ENCODE data around the gene ZNF138.

Gene ZNF138

DNA sequence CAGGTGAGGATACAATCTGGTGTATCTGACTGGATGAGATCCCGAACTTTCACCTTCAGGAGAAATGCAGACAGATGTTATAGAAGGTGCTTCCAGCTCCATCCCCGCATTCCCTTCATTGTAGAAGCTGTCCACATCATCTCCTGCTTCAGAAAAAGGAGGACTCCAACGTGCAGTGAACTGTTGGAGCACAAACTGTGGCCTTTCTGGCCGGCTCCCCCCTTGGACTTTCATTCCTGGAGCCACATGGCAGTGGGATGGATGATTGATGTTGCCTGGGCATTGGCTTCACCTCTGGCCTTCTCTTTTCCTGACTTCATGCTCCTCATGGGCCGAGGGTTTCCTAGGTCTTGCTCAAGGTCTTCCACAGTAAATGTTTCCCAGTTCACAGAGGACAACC is 79.3 kb downstream of the ZNF138 start:
- DNase-seq, result no peak
- Histone ChIP-seq H3K27me3 (ENCODE audit: control insufficient read depth in 1 of 2, insufficient read depth in 1 of 2, low read length in 2 of 2) (peaks cover 0 to 15% of the 10 kb centered on the region in 2 experiments), H3K9me3 (ENCODE audit: control insufficient read depth, low read length) (peaks cover 13% of the 10 kb centered on the region), H2BK5ac (ENCODE audit: low read depth, low read length, poor library complexity, severe bottlenecking) (no peak overlapping the region), H3K4me1 (ENCODE audit: control insufficient read depth, insufficient read depth, low read depth, low read length) (no peaks in the 10 kb centered on the region), H4K8ac (ENCODE audit: low read length) (no peak overlapping the region), H3K4ac (ENCODE audit: low read depth in 1 of 2, low read length in 2 of 2) (no peak overlapping the region), H3K4me3 (ENCODE audit: insufficient read depth in 1 of 2, low read depth in 1 of 2, low read length in 2 of 2) (no peak overlapping the region), H3K9ac (ENCODE audit: low read length) (no peak overlapping the region), H3K4me2 (ENCODE audit: low read length, poor library complexity, severe bottlenecking) (no peak overlapping the region), H3K36me3 (ENCODE audit: control insufficient read depth in 1 of 2, insufficient read depth in 2 of 2, low read depth in 1 of 2, low read length in 2 of 2) (no peaks in the 10 kb centered on the region), H3K79me1 (replicated peaks; ENCODE audit: low read length, poor library complexity, severe bottlenecking) (no peaks in the 10 kb centered on the region), H4K91ac (ENCODE audit: low read length) (no peak overlapping the region), H2AFZ (ENCODE audit: low read depth, low read length) (no peak overlapping the region), H2AK5ac (ENCODE audit: low read length, severe bottlenecking) (no peak overlapping the region), H2BK15ac (ENCODE audit: low read depth, poor library complexity, severe bottlenecking) (no peak overlapping the region), H3K23ac (ENCODE audit: low read length in 2 of 2) (no peak overlapping the region), H2BK12ac (ENCODE audit: low read length in 2 of 2) (no peak overlapping the region), H3K27ac (ENCODE audit: low read length, poor library complexity, severe bottlenecking) (no peak overlapping the region), H3K14ac (ENCODE audit: low read length in 2 of 2) (no peak overlapping the region), H3K18ac (ENCODE audit: low read depth in 1 of 2, low read length in 2 of 2) (no peak overlapping the region), H2BK120ac (ENCODE audit: low read depth, low read length) (no peak overlapping the region)
- 53% methylated on average over 5 of the region's 5 CpGs for WGBS

DNA sequence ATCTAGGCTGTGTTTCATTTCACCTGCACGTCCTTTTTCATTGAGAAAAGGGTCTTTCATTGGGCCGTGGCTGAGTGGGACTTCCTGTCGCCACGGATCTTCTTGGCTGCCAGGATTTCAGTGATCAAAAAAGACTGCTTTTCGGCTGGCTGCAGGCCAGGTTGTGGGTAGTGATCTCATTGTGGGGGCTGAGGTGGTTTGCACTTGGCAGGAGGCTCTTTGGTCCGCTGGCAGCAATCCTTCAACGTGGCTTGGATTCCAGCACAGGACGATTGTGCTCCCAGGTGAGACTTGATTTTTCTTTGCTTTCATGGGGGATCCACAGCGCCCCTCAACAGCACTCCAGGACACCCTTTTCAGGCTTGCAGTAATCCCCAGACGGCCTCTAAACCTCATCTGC is 79.9 kb downstream of the ZNF138 start:
- Histone ChIP-seq H3K23ac (ENCODE audit: low read length in 2 of 2) (no peak overlapping the region), H3K4me3 (ENCODE audit: insufficient read depth in 1 of 2, low read depth in 1 of 2, low read length in 2 of 2) (no peak overlapping the region), H2AK5ac (ENCODE audit: low read length, severe bottlenecking) (no peak overlapping the region), H3K9me3 (ENCODE audit: control insufficient read depth, low read length) (peaks cover 13% of the 10 kb centered on the region), H2BK12ac (ENCODE audit: low read length in 2 of 2) (no peak overlapping the region), H4K91ac (ENCODE audit: low read length) (no peak overlapping the region), H3K27ac (ENCODE audit: low read length, poor library complexity, severe bottlenecking) (no peak overlapping the region), H2AFZ (ENCODE audit: low read depth, low read length) (no peak overlapping the region), H2BK15ac (ENCODE audit: low read depth, poor library complexity, severe bottlenecking) (no peak overlapping the region), H3K14ac (ENCODE audit: low read length in 2 of 2) (no peak overlapping the region), H3K79me1 (replicated peaks; ENCODE audit: low read length, poor library complexity, severe bottlenecking) (no peaks in the 10 kb centered on the region), H3K18ac (ENCODE audit: low read depth in 1 of 2, low read length in 2 of 2) (no peak overlapping the region), H2BK5ac (ENCODE audit: low read depth, low read length, poor library complexity, severe bottlenecking) (no peak overlapping the region), H3K9ac (ENCODE audit: low read length) (no peak overlapping the region), H3K4ac (ENCODE audit: low read depth in 1 of 2, low read length in 2 of 2) (no peak overlapping the region), H3K4me1 (ENCODE audit: control insufficient read depth, insufficient read depth, low read depth, low read length) (no peaks in the 10 kb centered on the region), H2BK120ac (ENCODE audit: low read depth, low read length) (no peak overlapping the region), H4K8ac (ENCODE audit: low read length) (no peak overlapping the region), H3K4me2 (ENCODE audit: low read length, poor library complexity, severe bottlenecking) (no peak overlapping the region), H3K27me3 (ENCODE audit: control insufficient read depth in 1 of 2, insufficient read depth in 1 of 2, low read length in 2 of 2) (peaks cover 0 to 15% of the 10 kb centered on the region in 2 experiments), H3K36me3 (ENCODE audit: control insufficient read depth in 1 of 2, insufficient read depth in 2 of 2, low read depth in 1 of 2, low read length in 2 of 2) (no peaks in the 10 kb centered on the region)
- 68% methylated on average over 10 of the region's 10 CpGs for WGBS
- DNase-seq, result no peak

DNA sequence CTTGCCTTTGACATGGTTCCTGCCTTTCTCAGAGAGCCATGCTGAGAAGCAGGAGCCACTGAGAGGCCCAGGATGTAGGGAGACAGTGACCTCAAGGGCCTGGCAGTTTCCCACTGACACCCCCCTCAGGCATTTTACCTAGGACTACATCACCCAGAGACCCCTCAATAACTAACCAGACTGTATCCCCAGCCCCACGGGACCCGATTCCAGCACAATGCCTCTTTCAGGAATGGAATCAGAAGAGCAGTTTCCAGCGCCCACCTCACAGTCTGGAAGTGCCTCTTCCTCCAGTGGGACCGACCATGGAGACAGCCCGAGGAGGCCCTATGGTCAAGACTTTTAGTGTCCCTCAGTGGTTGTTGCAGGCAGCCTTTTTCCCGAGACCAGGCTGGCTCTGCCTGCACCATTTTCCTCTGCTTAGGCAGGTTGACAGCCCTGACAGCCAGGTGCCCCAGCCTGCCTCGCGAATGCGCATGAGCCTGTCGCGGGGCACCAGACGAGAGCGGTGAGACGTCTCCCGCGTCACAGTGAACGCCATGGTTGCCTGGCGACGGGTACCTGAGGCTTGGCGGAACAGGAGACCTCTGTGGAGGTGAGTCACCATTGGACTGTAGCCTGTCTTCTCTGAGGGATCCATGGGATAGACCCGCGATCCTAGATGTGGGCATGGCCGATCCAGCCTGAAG is 80.5 kb downstream of the ZNF138 start:
- Histone ChIP-seq H3K4me3 (ENCODE audit: insufficient read depth in 1 of 2, low read depth in 1 of 2, low read length in 2 of 2) (no peak overlapping the region), H3K27ac (ENCODE audit: low read length, poor library complexity, severe bottlenecking) (no peak overlapping the region), H2BK15ac (ENCODE audit: low read depth, poor library complexity, severe bottlenecking) (no peak overlapping the region), H2AFZ (ENCODE audit: low read depth, low read length) (no peak overlapping the region), H3K79me1 (replicated peaks; ENCODE audit: low read length, poor library complexity, severe bottlenecking) (no peaks in the 10 kb centered on the region), H4K91ac (ENCODE audit: low read length) (no peak overlapping the region), H3K27me3 (ENCODE audit: control insufficient read depth in 1 of 2, insufficient read depth in 1 of 2, low read length in 2 of 2) (peaks cover 0 to 15% of the 10 kb centered on the region in 2 experiments), H2BK120ac (ENCODE audit: low read depth, low read length) (no peak overlapping the region), H2AK5ac (ENCODE audit: low read length, severe bottlenecking) (no peak overlapping the region), H2BK5ac (ENCODE audit: low read depth, low read length, poor library complexity, severe bottlenecking) (no peak overlapping the region), H3K14ac (ENCODE audit: low read length in 2 of 2) (no peak overlapping the region), H3K23ac (ENCODE audit: low read length in 2 of 2) (no peak overlapping the region), H3K9me3 (ENCODE audit: control insufficient read depth, low read length) (peaks cover 13% of the 10 kb centered on the region), H3K4me2 (ENCODE audit: low read length, poor library complexity, severe bottlenecking) (no peak overlapping the region), H3K18ac (ENCODE audit: low read depth in 1 of 2, low read length in 2 of 2) (no peak overlapping the region), H3K9ac (ENCODE audit: low read length) (no peak overlapping the region), H4K8ac (ENCODE audit: low read length) (no peak overlapping the region), H3K4me1 (ENCODE audit: control insufficient read depth, insufficient read depth, low read depth, low read length) (no peaks in the 10 kb centered on the region), H3K4ac (ENCODE audit: low read depth in 1 of 2, low read length in 2 of 2) (no peak overlapping the region), H2BK12ac (ENCODE audit: low read length in 2 of 2) (no peak overlapping the region), H3K36me3 (ENCODE audit: control insufficient read depth in 1 of 2, insufficient read depth in 2 of 2, low read depth in 1 of 2, low read length in 2 of 2) (no peaks in the 10 kb centered on the region)
- no peak for DNase-seq
- 86% methylated on average over 23 of the region's 23 CpGs for WGBS

DNA sequence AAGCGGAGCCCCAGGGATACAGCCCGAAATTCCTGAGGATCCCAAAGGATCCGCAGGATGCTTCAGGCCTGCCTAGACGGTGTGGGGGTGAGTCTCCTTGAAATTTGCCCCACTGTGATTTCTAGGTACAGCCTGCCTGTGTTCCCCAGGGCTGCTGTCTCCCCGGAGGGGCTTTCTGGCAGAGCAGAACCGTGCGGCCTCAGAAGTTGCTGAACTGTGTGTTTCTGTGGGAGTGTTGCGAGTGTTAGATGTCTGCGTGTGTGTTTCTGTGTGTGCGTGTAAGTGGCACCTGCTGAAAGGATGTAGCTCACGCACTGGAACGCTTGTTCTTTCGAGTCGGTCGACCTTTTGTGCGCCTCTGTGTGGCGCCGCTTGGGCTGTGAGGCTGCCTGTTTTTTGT is 81.0 kb downstream of the ZNF138 start:
- H3K4me1 ChIP-seq (ENCODE audit: control insufficient read depth, insufficient read depth, low read depth, low read length), result no peaks in the 10 kb centered on the region
- H3K27me3 ChIP-seq (ENCODE audit: control insufficient read depth in 1 of 2, insufficient read depth in 1 of 2, low read length in 2 of 2), result peaks cover 0 to 15% of the 10 kb centered on the region in 2 experiments
- no peak overlapping the region for H2BK12ac ChIP-seq (ENCODE audit: low read length in 2 of 2)
- H2AFZ ChIP-seq (ENCODE audit: low read depth, low read length), result no peak overlapping the region
- H3K36me3 ChIP-seq (ENCODE audit: control insufficient read depth in 1 of 2, insufficient read depth in 2 of 2, low read depth in 1 of 2, low read length in 2 of 2), result no peaks in the 10 kb centered on the region
- H3K14ac ChIP-seq (ENCODE audit: low read length in 2 of 2), result no peak overlapping the region
- H3K9me3 ChIP-seq (ENCODE audit: control insufficient read depth, low read length), result peaks cover 14% of the 10 kb centered on the region
- H4K91ac ChIP-seq (ENCODE audit: low read length), result no peak overlapping the region
- H3K23ac ChIP-seq (ENCODE audit: low read length in 2 of 2), result no peak overlapping the region
- no peak overlapping the region for H2AK5ac ChIP-seq (ENCODE audit: low read length, severe bottlenecking)
- H3K4me2 ChIP-seq (ENCODE audit: low read length, poor library complexity, severe bottlenecking), result no peak overlapping the region
- 91% methylated on average over 18 of the region's 18 CpGs for WGBS
- H2BK5ac ChIP-seq (ENCODE audit: low read depth, low read length, poor library complexity, severe bottlenecking), result no peak overlapping the region
- no peaks in the 10 kb centered on the region for H3K79me1 ChIP-seq (replicated peaks; ENCODE audit: low read length, poor library complexity, severe bottlenecking)
- H2BK120ac ChIP-seq (ENCODE audit: low read depth, low read length), result no peak overlapping the region
- no peak overlapping the region for H2BK15ac ChIP-seq (ENCODE audit: low read depth, poor library complexity, severe bottlenecking)
- H3K27ac ChIP-seq (ENCODE audit: low read length, poor library complexity, severe bottlenecking), result no peak overlapping the region
- H3K9ac ChIP-seq (ENCODE audit: low read length), result no peak overlapping the region
- H3K18ac ChIP-seq (ENCODE audit: low read depth in 1 of 2, low read length in 2 of 2), result no peak overlapping the region
- no peak overlapping the region for H3K4ac ChIP-seq (ENCODE audit: low read depth in 1 of 2, low read length in 2 of 2)
- H3K4me3 ChIP-seq (ENCODE audit: insufficient read depth in 1 of 2, low read depth in 1 of 2, low read length in 2 of 2), result no peak overlapping the region
- DNase-seq, result no peak
- H4K8ac ChIP-seq (ENCODE audit: low read length), result no peak overlapping the region

Data from mesenchymal stem cell (in vitro differentiated cells and primary cell).